ENCODE results near the gene PTPRE.

Gene PTPRE

DNA sequence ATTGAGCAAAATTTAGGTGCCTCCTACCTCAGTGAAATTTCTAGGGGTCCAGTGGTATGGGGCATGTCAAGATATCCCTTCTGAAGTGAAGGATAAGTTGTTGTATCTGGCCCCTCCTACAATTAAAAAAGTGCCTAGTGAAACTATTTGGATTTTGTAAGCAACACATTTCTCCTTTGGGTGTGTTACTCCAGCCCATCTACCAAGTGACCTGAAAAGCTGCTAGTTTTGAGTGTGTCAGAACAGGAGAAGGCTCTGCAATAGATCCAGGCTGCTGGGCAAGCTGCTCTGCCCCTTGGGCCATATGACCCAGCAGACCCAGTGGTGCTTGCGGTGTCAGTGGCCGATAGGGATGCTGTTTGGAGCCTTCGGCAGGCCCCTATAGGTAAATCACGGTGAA, 46.0 kb downstream of the PTPRE start:
- DNase-seq (ENCODE audit: low spot score), result no peak

DNA sequence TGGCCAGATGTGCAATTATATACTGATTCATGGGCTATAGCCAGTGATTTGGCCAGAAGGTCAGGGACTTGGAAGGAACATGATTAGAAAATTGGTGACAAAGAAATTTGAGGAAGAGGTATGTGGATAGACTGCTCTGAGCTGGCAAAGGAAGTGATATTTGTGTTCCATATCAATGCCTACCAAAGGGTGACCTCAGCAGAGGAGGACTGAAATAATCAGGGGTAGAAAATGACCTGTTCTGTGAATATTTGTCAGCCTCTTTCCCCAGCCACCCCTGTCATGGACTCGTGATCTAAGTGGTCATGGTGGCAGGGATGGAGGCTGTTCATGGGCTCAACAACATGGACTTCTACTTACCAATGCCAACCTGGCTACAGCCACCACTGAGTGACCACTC, 47.0 kb downstream of the PTPRE start:
- DNase-seq (ENCODE audit: low spot score), result no peak

DNA sequence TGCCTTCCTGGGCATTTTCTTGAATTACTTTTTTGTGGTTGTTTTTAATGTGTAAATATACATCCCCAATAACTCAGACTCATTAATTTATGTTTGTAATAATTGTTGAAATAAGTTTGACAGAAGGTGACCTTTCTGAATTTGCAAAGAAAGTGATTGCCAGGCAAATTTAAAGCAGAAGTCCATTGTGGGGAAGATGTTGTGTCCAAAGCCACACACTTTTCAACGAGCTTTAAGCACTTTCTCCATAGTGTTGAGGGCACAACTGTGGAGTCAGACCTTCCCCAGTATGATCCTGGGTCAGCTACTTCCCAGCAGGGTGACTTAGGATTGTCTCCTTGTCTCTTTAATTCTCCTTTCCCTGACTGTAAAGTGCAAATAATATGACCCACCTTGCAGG, 52.5 kb downstream of the PTPRE start:
- DNase-seq (ENCODE audit: low spot score), result no peak

DNA sequence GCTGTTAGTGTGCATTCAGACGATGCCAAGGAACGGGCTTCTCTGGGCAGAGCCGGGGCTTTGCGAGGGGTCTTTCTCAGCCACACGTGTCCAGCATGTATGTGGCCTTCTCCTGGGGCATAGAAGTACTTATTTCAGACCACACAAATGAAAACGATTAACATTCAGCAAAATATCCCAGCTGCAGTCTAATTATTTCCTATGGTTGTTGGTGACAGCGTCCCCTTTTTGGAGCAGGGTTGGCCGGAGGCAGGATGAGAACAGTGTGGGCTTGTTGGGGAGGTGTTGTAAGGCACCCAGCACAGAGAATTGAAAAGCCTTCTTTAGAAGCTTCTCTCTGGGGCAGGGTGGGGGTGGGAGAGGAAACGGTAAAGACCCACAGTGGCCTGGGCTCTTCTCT, 54.2 kb downstream of the PTPRE start:
- no peak for DNase-seq (ENCODE audit: low spot score)

DNA sequence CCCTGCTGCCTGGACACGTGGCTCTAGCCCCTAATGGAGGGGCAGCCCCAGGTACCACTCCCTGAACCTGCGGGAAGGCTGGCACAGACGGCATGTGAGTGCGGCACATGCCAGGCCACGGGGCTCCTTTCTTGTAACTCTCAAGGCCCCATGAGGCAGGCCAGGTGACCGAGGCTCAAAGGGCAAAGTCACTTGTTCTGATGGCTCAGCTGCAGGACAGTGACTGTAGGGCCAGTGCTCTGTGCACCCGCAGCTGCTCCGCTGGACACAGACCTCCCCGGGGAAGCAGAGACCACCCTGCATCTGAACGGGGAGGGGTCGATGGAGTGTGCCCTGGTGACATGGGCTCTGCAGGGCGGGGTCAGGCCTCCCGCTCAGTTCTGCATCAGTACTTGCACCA, 55.3 kb downstream of the PTPRE start:
- DNase-seq (ENCODE audit: low spot score), result no peak

GRCh38 chr10:127963136-127963535, 56.2 kb downstream of the PTPRE start:
- no peak for DNase-seq (ENCODE audit: low spot score)

DNA sequence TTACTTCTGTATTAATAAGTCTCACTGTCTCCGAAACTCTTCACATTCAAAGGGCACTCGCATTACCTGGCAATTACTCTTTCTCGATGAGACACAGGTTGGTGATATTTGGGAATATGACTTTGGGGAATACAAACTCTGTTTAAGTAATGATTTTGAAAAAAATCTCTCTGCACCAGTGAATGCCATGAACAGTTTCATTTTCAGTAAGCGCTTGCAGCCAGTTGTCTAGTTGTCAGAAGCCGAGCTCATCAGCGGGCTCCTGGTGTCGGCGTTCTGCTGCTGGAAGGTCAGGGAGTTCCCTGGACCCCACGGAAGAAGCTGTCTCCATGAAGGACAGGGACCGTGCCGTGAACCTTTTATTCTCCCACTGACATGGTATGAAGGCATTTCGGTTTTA, 57.7 kb downstream of the PTPRE start:
- DNase-seq (ENCODE audit: low spot score), result no peak

GRCh38 chr10:127966875-127967274, 60.0 kb downstream of the PTPRE start:
- DNase-seq (ENCODE audit: low spot score), result no peak

- no peak for DNase-seq (ENCODE audit: low spot score)
These were observed 61.1 kb downstream of the PTPRE start for GRCh38 chr10:127968027-127968441.

- DNase-seq (ENCODE audit: low spot score), result no peak
These were observed 61.8 kb downstream of the PTPRE start for GRCh38 chr10:127968659-127969058.

DNA sequence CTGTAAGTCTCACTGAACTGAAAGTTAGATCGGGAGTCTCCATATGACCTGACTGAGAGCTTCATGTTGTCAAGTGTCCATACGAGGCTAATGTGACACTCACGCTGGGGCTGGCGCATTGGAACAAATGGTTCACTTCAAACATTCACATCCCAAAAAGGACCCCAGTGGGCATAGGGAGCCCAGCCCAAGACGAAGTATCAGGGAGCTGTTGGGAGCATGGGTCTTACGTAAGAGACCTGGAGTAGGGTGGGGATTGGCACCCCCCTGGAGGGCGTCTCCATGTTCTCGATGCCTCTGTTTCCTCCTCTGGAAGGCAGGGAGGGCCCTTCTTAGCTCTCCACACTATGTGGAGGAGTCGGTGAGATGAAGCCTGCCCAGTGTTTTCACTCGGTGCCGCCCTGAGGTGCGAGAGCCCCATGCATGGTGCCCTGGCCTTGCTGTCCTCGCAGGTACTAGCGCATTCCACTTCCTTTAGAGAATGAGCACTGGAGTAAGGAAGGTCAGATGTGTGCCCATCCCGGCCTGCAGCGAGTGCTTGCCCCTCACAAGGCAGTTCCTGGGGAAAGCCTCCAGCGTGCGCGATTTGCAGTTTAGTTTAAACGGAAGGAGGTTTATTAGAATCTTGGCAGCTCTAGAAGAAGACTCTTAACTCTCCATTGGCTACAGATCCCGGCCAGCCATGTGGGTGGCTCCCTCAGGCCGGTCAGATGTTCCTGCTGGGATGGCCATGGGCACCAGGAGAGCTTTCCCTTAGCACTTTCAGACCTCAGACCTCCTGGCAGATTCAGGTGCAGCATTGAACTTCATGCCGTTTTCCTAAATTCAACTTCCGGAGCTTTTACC, 64.4 kb downstream of the PTPRE start:
- no peak for DNase-seq (ENCODE audit: low spot score)

- DNase-seq (ENCODE audit: low spot score), result no peak
These were observed 65.2 kb downstream of the PTPRE start for GRCh38 chr10:127971963-127972615.

DNA sequence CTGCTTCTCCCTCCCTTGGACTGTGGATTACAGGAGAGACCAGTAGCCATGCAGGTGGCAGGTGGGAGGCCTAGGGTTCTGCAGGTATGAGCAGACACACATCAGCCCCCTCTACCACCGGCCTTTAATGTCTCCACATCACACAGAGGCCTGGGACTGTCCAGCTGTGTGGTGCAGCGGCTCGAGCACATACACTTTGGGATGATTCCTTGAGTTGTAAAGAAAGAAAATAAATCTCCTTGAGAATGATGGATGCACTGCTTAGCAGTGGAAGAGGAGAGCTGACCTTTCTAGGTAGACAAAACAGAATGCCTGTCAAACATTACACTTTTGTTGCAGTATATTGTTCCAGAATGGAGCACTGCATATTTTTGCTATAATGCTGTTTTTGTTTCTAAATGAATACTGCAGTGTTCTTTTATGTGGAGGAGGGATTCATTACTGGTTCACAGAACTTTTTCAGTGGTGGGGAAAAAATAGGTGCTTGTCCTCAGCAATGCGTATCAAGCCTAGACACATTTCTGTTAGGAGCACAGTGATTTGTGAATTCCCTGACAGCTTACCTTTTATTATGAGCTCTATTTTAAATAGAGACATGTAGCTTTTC, 66.0 kb downstream of the PTPRE start:
- DNase-seq (ENCODE audit: low spot score), result no peak

GRCh38 chr10:127973791-127974311, 66.9 kb downstream of the PTPRE start:
- no peak for DNase-seq (ENCODE audit: low spot score)

DNA sequence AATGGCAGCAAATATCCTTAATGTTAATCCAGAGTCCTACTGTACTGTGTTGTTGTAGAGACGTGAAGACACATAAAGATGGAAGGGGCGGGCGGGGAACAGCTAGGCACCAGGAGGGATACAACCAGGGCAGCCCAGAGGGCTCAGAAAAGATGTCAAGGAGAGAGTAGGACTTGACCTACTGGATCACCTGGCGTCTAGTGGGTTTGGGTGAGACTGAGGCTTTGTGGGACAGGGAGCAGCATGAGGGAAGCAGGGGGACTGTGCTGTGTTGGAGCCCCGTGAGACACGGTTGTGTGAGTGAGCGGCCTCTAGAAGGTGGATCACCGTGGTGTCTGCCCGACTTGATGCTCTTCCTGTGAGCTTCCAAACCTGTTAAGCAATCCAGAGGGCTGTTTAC, 68.0 kb downstream of the PTPRE start:
- DNase-seq (ENCODE audit: low spot score), result no peak

GRCh38 chr10:127976286-127976685, 69.4 kb downstream of the PTPRE start:
- DNase-seq (ENCODE audit: low spot score), result no peak

GRCh38 chr10:127976701-127977356, 69.9 kb downstream of the PTPRE start:
- DNase-seq (ENCODE audit: low spot score), result no peak

DNA sequence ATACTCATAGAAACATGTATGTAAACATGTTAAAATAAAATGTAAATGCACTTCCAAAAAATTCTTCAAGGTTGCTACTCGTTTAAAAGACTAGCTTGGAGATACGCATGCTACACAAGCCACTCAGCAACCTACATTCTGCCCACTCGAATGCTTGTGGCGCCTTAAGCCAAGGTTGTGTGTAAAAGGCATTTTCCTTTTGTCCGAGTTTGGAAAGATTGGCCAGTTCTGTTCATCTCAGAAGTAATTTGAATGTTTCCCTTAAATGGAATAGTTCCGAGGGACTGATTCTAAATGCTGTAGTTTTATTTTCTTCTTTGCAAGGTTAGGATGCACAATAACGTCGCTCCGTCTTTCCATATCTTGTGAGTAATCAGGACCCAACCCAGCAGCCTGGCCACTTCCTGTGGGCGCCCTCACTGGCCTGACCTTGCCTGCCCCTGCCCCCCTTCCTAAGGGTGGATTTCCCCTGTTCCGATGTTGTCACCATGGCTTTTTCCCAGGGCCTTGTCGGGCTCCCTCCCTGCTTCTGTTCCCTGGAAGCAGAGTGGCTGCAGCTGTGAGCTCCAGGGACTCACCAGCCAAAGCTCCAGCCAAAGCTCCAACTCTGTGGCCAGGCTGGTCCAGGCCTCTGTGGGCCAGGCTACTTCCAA, 70.6 kb downstream of the PTPRE start:
- DNase-seq (ENCODE audit: low spot score), result no peak

DNA sequence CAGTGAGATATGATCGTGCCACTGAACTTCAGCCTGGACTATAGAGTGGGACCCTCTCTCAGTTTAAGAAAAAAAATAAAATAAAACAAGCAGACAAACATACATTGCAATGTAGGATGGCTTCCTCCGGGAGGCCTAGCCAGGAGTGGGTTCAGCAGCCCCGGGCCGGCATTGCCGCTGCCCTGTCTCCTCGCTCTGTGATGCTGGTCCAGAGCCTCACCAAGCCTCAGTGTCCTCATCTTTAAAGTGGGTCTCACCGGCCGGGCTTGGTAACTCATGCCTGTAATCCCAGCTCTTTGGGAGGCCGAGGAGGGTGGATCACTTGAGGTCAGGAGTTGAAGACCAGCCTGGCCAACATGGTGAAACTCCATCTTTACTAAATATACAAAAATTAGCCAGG, 71.6 kb downstream of the PTPRE start:
- DNase-seq (ENCODE audit: low spot score), result no peak

- no peak for DNase-seq (ENCODE audit: low spot score)
These were observed 72.1 kb downstream of the PTPRE start for GRCh38 chr10:127979045-127979444.

DNA sequence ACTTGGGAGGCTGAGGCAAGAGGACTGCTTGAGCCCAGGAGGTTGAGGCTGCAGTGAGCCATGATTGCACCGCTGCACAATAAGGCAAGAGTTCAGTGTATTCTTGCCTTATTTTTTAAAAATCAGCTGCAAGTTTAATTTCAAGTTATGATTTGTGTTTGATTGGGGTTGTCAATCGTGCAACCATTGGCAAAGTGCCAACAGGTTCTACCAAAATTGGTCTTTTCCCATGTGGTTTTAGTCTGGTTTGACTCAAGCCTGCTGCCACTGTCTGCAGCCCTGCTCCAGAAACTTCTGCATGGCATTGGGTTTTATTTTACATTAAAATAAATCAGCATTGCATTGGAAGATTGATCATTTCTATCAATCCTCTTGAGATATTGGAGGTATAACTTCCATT, 72.7 kb downstream of the PTPRE start:
- DNase-seq (ENCODE audit: low spot score), result no peak

- no peak for DNase-seq (ENCODE audit: low spot score)
These were observed 74.0 kb downstream of the PTPRE start for GRCh38 chr10:127980898-127981297.

Data from germinal center (tissue), 1 donor.